Neural cell (in vitro differentiated cells): ENCODE results near the gene SULT1A1.

ENCODE experiments used
- POLR2AphosphoS5 ChIP-seq: IDR thresholded peaks from 2 replicates; pipeline ENCODE4 v1.6.1; 2012
- REST ChIP-seq: IDR thresholded peaks from 2 replicates; pipeline ENCODE4 v1.6.1; 2012; ENCODE audit warnings: borderline replicate concordance
- TAF1 ChIP-seq: IDR thresholded peaks from 2 replicates; pipeline ENCODE4 v1.6.1; 2012; ENCODE audit warnings: low read depth
- TF ChIP-seq, protein P1 (sequence below): fragments of 450-650 bp; IDR thresholded peaks from 2 replicates; pipeline ENCODE4 v1.5.1; 2014; ENCODE audit warnings: antibody characterized with exemption, mild to moderate bottlenecking, moderate library complexity; ENCODE audit not compliant: poor library complexity, severe bottlenecking

DNA sequence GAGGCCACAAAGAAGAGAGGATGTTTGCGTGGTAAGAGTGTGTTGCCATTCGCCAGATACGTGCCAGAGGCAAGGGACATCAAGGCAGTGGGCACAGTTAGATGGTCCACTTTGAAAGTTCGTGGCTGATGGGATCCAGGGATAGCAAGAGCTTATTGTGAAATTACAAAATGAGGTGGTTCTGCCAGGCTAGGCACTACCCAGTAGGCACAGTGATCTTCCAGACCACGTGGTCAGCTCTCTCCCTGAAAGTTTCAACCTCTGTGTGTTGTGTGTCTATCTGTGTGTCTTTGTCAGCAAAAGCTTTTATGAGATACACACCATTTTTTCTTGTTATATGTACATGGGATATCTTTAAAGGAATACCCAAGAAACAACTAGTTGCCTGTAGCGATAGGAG, 46.6 kb downstream of the SULT1A1 start:
- TF ChIP-seq REST (no peak), TAF1 (no peak), POLR2AphosphoS5 (no peak)
- TF ChIP-seq, protein P1, sequence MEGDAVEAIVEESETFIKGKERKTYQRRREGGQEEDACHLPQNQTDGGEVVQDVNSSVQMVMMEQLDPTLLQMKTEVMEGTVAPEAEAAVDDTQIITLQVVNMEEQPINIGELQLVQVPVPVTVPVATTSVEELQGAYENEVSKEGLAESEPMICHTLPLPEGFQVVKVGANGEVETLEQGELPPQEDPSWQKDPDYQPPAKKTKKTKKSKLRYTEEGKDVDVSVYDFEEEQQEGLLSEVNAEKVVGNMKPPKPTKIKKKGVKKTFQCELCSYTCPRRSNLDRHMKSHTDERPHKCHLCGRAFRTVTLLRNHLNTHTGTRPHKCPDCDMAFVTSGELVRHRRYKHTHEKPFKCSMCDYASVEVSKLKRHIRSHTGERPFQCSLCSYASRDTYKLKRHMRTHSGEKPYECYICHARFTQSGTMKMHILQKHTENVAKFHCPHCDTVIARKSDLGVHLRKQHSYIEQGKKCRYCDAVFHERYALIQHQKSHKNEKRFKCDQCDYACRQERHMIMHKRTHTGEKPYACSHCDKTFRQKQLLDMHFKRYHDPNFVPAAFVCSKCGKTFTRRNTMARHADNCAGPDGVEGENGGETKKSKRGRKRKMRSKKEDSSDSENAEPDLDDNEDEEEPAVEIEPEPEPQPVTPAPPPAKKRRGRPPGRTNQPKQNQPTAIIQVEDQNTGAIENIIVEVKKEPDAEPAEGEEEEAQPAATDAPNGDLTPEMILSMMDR: no peak
